ENCODE results near the gene OTOA.
"Not testable (repeated sequence)": the region's sequence is repeated elsewhere in the genome, so short reads cannot be mapped to it uniquely, and the experiment has no call there.

The OTOA gene

GRCh38 chr16:21641916-21642315 lies 21.9 kb upstream of the OTOA start:
- no peak for DNase-seq

DNA sequence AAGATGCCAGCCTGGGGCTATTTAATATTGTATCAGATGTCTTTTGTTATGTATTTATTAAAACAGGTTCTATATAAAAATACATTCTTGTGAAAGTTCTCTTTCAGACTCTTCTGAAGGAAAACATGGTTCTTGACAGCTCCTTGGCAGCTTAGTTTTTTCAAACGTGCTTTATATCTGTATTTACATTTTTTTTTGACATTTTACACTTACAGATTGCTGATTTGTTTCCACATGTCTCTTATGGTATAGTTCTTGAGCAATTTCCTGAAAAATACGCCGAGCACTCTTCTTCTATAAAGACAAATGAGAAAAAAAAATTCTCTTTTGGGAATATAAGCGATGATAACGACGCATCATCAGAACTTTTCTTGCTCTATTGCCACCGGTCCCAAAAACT lies 20.9 kb upstream of the OTOA start:
- DNase-seq: no peak

GRCh38 chr16:21643785-21644184 lies 20.0 kb upstream of the OTOA start:
- no peak for DNase-seq

DNA sequence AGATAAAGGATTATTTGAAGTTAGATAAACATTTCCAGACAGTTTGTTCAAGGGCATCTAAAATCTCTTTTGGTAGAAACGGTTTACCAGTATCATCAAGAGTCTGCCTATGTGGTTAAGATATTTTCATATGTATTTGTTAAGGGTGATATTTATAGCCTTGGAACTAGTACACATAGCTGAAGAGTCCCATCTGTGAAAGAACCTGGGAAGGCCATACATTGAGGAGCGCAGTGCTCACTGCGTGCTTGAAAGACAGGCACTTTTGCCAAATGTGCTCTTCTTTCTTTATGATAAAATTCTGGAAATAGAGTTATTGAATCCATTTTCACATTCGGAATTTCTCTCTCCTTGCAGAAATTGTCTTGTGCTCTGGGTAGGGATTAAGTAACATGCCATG lies 19.1 kb upstream of the OTOA start:
- no peak for DNase-seq

- DNase-seq: peak; percentile 56 to 75
Measured at GRCh38 chr16:21645261-21645721, 18.5 kb upstream of the OTOA start.

DNA sequence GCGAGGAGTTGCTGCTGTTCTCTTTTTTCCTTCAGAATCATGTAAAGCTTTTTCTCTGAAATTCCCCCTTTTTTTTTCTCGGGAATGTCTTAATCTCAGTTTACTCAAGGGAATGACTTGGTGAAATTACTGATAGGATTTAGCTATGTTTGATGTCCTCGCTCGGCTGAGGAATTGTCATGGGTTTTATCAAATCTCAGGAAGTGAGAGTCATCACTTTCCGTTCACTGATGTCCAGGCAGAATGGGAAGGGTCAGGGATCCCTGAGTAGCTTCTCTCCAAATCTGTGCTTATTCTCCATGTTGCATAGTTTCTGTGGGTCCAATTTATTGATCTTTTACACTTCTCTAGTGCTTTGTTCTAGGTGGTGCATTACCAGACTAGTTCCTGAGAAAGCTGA lies 17.7 kb upstream of the OTOA start:
- DNase-seq: peak; percentile 16 to 48

DNA sequence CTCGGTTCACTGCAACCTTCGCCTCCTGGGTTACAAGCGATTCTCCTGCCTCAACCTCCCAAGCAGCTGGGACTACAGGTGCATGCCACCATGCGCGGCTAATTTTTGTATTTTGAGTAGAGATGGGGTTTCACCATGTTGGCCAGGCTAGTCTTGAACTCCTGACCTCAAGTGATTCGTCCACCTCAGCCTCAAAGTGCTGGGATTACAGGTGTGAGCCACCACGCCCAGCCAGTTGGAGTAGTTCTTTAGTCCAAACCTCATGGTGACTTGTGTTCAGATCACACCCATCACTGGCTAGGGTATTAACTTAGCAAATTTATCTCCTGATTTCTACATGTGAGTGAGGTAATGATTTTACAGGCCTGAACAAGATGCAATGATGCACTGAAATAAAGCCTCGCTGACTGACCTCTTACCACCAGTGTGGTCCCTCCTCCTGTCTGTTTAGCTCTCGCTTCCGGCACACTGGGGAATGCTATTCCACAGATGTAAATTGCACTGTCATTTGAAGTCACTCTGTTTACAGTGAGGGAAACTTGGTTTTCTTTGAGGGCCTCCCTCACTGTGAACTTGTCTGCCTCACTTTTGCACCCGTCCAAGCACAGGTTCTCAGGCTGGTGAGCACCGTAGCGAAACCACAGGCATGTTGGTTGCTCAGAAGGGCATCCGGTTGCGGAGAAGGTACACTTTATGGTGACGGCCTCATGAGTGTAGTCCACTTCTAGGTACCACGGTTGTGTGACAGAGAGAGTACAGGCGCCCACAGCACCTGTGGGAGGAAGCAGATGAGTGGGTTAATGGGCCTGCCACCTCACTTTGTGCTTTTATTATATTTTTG lies 16.8 kb upstream of the OTOA start:
- DNase-seq: no peak

DNA sequence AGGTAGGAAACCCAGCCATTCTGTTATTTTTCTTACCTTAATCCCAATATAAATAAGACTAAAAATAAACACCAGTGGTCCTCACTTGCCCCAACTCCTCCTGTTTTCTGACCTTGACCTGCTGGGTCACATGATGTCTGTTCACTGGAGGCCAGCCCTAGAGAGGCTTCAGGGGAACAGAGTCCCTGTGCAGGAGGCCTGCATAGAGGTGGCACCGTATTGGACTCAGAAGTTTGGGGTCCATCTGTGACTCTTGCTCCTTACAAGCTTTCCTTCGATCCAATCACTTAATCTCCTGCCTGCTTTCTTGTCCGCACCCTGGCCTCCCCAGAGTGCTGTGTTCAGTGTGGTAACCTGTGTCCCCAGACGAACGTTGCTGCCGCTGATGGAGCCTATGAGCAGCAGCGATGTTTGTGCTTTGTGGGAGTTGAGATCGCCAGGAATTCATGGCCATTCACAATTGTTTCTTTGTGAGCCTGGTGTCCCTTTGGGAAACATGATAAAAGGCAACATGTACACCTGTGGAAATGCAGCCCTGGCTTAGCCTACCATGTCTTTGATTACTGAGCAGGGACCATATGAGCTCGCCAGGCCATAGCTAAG lies 16.1 kb upstream of the OTOA start:
- no peak for DNase-seq

DNA sequence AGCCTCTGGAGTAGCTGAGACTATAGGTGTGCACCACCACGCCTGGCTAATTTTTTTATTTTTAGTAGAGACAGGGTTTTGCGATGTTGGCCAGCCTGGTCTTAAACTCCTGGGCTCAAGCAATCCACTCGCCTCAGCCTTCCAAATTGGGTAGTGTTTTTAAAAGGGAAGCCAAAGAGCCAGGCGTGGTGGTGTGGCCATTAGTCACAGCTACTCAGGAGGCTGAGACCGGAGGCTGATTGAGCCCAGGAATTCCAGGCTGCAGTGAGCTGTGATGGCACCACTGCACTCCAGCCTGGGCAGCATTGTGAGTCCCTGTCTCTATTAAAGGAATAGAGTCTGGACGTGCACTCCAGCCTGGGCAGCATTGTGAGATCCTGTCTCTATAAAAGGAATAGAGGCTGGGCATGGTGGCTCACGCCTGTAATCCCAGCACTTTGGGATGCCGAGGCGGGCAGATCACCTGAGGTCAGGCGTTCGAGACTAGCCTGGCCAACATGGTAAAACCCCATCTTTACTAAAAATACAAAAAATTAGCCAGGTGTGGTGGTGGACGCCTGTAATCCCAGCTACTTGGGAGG lies 13.9 kb upstream of the OTOA start:
- peak; percentile 57 to 76 for DNase-seq

GRCh38 chr16:21650521-21650920 lies 13.2 kb upstream of the OTOA start:
- peak; percentile 94 to 97 for DNase-seq

- DNase-seq: peak; percentile 51 to 58
Measured at GRCh38 chr16:21651515-21651914, 12.3 kb upstream of the OTOA start.

GRCh38 chr16:21652453-21652852 lies 11.3 kb upstream of the OTOA start, which contains the start of gene IGSF6:
IGSF6 (minus strand) TSS chr16:21652608; CDS start chr16:21652598, 10 bp downstream.
- DNase-seq: peak; percentile 91 to 94

GRCh38 chr16:21653571-21653970 lies 10.2 kb upstream of the OTOA start:
- DNase-seq: peak; percentile 74 to 86

- DNase-seq: peak in 1 of 2 donors; percentile 17
Measured at GRCh38 chr16:21654466-21654865, 9.3 kb upstream of the OTOA start.

DNA sequence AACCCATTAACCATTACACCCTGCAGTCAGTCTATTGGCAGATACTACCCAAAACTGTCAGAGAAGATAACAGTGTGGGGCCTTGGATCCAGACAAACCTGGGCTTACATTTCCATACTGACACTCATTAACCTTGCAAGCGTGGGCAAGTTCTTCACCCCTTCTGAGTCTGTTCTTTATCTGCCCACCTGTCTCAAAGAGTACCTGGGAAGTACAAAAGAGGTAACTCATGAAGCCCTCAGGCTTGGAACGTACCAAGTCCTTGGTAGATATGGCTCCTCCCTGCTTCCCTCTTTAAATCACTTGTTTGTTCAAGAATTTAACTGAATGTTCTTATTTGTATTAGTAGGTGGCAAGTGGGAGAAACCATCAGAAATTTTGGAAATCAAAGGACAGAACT lies 8.9 kb upstream of the OTOA start:
- no peak for DNase-seq

DNA sequence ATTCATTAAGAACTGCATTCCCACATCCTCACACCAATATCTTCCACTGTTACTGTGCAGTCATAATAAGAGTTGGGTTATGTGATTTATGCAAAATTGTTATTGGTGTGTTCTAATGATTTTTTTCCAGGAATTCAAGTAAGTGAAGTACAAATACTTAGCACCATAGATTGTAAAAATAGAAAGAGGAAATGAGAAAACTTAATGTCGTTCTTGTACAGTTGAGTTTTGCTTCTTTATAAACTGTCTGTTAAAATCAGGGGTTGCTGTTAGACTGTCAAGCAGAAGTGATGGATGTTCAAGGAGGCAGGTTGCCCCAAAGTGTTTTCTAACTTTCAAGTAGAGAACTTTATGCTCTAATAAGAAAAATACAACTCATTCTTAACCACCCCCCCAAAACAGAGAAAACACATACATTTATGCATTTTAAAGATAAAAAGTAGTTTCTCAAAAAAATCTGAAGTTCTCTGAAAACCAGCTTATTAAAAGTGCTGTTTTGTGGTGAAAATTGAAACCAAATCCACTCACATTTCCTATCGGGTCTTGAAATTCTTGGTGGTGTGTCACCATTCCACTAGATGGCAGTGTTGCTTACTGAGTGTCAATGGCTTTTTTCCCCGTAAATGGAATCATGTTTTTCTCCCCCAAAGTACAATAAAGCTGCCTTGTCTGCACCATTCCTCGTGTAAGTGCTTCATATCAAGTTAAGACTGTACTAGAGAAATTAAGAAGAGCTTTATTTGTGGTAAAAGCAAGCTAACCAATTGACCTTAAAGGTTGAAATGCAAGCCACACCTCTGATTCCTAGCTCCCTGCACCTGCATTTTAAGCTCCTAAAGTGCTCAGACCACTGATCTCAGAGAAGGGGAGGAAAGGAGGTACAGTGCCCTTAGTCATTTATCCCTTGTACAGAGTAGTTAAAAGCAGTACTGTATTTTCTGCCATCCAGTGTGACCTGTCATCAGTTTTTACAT lies 6.7 kb upstream of the OTOA start:
- peak; percentile 72 to 76 for DNase-seq

DNA sequence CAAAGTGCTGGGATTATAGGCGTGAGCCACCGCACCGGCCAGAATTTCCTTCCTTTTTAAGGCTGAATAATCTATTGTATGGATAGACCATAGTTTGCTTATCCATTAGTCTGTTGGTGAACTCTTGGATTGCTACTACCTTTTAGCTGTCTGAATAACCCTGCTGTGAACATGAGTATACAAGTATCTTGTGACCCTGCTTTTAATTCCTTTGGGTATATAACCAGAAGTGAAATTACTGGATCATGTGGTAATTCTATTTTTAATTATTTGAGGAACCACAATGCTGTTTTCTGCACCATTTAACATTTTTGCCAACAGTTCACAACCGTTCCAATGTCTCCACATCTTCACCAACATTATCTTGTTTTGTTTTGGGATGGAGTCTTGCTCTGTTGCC lies 4.6 kb upstream of the OTOA start:
- DNase-seq: peak; percentile 60 to 87

- DNase-seq: no peak
Measured at GRCh38 chr16:21664801-21665492, 1.2 kb downstream of the OTOA start.

- DNase-seq: no peak
Measured at GRCh38 chr16:21666772-21667171, 3.0 kb downstream of the OTOA start.

DNA sequence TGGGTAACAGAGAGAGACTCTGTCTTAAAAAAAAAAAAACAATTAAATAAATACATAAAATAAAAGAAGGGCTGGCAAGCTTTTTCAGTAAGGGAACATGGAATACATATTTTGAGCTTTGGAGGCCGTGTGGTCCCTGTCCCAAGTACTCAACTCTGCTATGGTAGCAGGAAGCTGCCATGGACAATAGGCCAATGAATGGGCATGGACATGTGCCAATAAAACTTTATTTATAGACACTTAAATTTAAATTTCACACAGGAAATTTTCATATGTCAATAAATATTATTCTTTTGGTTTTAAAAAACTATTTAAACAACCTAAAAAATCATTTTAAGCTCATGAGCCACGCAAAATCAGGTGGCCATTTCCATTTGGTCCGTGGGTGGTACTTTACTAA lies 3.8 kb downstream of the OTOA start:
- DNase-seq: no peak

DNA sequence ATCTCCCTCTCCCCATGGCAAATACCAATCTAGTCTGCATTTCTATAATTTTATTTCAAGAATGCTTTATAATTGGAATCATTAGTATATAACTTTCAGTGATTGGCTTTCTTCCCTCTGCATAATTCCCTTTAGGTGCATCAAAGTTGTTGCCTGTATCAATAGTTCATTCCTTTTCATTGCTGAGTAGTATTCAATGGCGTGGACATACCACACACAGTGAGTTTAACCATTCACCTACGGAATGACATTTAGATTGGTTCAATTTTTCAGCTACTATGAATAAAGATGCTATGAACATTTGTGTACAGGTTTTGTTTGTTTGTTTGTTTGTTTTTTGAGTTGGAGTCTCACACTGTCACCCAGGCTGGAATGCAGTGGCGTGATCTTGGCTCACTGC lies 9.7 kb downstream of the OTOA start:
- no peak for DNase-seq

DNA sequence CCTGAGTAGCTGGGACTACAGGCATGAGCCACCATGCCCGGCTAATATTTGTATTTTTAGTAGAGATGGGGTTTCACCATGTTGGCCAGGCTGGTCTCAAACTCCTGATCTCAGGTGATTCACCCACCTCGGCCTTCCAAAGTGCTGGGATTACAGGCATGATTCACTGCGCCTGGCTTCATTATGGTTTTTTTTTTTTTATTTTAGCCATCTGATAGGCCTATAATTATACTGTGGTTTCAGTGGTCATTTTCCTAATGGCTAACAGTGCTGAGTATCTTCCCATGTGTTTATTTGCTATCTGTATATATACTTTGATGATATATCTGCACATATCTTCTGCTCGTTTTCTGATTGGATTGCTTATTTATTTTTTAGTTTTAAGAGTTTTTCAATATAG lies 10.7 kb downstream of the OTOA start:
- DNase-seq: not testable (repeated sequence)

Data from inflammatory macrophage (primary cell).